ENCODE measurements around the gene PALD1. TPM values are rescaled to one million over a fixed set of nuclear protein-coding genes. Genes with fewer than 3 reads are reported as not detected.
A peak's percentile ranks its signal among the peaks of the same experiment; 100 is the strongest.

The PALD1 gene
- total RNA-seq, 1 donor from 2014 or later: 3.9 TPM

GRCh38 chr10:70456164-70456563 is 22.4 kb upstream of the PALD1 start:
- DNase-seq (ENCODE audit: low read depth): no peak
- Histone ChIP-seq H3K27me3 (ENCODE audit: control insufficient read depth, insufficient read depth, low read length) (peaks cover 25% of the 10 kb centered on the region), H3K4me3 (ENCODE audit: low read depth, low read length) (no peak overlapping the region), H3K36me3 (ENCODE audit: control insufficient read depth, insufficient read depth, low read length) (no peaks in the 10 kb centered on the region)
- no peak for TF ChIP-seq CTCF (IDR thresholded peaks at IDR 0.05; ENCODE audit: insufficient read depth, low read length, poor library complexity, severe bottlenecking)

GRCh38 chr10:70457759-70458305 is 20.7 kb upstream of the PALD1 start:
- H3K27me3 ChIP-seq (ENCODE audit: control insufficient read depth, insufficient read depth, low read length): peaks cover 25% of the 10 kb centered on the region
- no peaks in the 10 kb centered on the region for H3K36me3 ChIP-seq (ENCODE audit: control insufficient read depth, insufficient read depth, low read length)
- no peak for TF ChIP-seq CTCF (IDR thresholded peaks at IDR 0.05; ENCODE audit: insufficient read depth, low read length, poor library complexity, severe bottlenecking)
- DNase-seq (ENCODE audit: low read depth): no peak
- no peak overlapping the region for H3K4me3 ChIP-seq (ENCODE audit: low read depth, low read length)

GRCh38 chr10:70458329-70459060 is 20.1 kb upstream of the PALD1 start:
- H3K4me3 ChIP-seq (ENCODE audit: low read depth, low read length): no peak overlapping the region
- H3K27me3 ChIP-seq (ENCODE audit: control insufficient read depth, insufficient read depth, low read length): peaks cover 25% of the 10 kb centered on the region
- no peaks in the 10 kb centered on the region for H3K36me3 ChIP-seq (ENCODE audit: control insufficient read depth, insufficient read depth, low read length)
- DNase-seq (ENCODE audit: low read depth): peak; percentile 31
- no peak for TF ChIP-seq CTCF (IDR thresholded peaks at IDR 0.05; ENCODE audit: insufficient read depth, low read length, poor library complexity, severe bottlenecking)

- Histone ChIP-seq H3K27me3 (ENCODE audit: control insufficient read depth, insufficient read depth, low read length) (peaks cover 25% of the 10 kb centered on the region), H3K4me3 (ENCODE audit: low read depth, low read length) (no peak overlapping the region), H3K36me3 (ENCODE audit: control insufficient read depth, insufficient read depth, low read length) (no peaks in the 10 kb centered on the region)
- no peak for DNase-seq (ENCODE audit: low read depth)
- TF ChIP-seq CTCF (IDR thresholded peaks at IDR 0.05; ENCODE audit: insufficient read depth, low read length, poor library complexity, severe bottlenecking): no peak
Measured at GRCh38 chr10:70459061-70459773, 19.4 kb upstream of the PALD1 start.

GRCh38 chr10:70459774-70460490 is 18.6 kb upstream of the PALD1 start:
- TF ChIP-seq CTCF (IDR thresholded peaks at IDR 0.05; ENCODE audit: insufficient read depth, low read length, poor library complexity, severe bottlenecking): no peak
- no peak for DNase-seq (ENCODE audit: low read depth)
- peaks cover 25% of the 10 kb centered on the region for H3K27me3 ChIP-seq (ENCODE audit: control insufficient read depth, insufficient read depth, low read length)

More at GRCh38 chr10:70459774-70460490, 18.6 kb upstream of the PALD1 start:
- Histone ChIP-seq H3K36me3 (ENCODE audit: control insufficient read depth, insufficient read depth, low read length) (no peaks in the 10 kb centered on the region), H3K4me3 (ENCODE audit: low read depth, low read length) (no peak overlapping the region)

Data from kidney epithelial cell (primary cell).